ENCODE data around the gene MUC21. TPM values are rescaled to one million over a fixed set of nuclear protein-coding genes. Genes with fewer than 3 reads are reported as not detected.
A peak's percentile ranks its signal among the peaks of the same experiment; 100 is the strongest.

MUC21 gene
- total RNA-seq, 1 experiment from 2014 or later, result 0.13 TPM

DNA sequence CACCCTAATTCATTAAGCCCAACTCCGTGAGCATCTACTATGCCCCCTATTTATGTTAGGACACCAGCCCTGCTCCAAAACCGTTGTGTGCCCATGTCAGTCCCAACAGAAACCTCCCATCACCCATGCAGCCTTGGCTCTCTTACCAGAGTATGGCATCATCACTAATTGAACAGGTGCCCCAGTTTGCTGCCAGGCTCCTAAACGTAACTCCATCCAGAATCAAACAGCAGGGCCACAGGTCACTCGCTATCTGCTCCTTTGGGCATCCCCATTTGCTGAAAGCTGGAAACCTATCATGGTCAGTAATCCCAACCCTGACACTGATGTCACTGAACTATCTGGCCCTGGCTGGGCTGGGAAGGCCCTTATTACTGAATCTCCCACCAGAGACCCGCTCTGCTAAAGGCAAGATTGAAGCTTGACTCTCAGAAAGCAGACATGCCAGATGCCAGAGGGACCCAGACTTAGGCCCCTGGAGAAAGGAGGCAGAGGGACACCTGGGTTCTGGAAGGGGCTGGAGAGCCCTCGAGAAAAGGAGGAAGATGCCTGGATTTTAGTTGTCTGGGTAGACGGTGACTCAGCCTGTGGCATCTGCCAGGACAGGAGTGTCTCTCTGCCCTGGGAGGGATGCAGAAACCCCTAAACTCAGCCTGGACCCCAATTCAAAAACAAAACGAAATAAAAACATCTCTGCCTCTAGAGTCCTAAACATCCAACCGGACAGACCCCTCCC, 28.7 kb upstream of the MUC21 start:
- Histone ChIP-seq H2AFZ (peak overlapping the region; percentile 72; the same call in 1 of the 2 replicates), H3K4me2 (peak overlapping the region; percentile 56)
- CTCF ChIA-PET, result interaction anchor here (0.6 to 1.9 kb wide), 3 partner anchors 12 to 336 kb away, joined by 4 to 16 read pairs (median 4); no protein-coding TSS in a partner anchor

DNA sequence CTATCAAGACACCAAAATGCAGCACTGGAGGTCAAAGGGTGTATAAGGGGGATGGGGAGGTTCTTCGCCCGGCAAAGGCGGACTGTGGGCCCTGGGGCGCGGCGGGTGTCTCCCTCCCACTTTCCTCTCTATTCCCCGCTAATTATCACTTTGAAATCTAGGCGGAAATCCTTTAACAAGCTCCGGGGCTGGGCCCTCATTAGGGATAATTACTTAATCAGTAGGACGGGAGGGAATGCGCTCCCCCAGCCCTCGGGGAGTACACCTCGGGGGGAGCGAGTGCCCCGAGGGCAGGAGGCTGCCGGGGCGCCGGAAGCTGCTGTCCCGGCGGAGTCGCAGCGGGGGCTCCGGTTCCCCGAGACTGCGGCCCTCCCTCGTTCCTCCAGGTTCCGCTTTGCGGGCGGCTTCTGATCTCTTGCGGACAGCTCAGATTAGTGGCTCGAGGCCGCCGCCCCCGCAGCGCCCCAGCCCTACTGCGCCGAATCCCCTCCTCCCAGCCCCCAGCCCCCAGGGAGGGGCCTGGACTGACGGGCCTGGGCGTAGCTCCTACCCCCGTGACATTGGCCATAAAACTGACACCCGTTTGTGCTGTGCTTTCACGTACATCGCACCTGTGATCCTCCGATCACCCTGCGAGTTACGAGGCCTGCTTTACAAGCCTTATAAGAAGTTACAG, 28.0 kb upstream of the MUC21 start:
- intact Hi-C loops (cut with micrococcal nuclease; ENCODE audit: unreplicated experiment), result no loop called here
- CTCF ChIA-PET, result interaction anchor here (0.6 to 1.9 kb wide), 3 partner anchors 13 to 336 kb away, joined by 4 to 16 read pairs (median 4); no protein-coding TSS in a partner anchor
- POLR2A ChIA-PET (ENCODE audit: unreplicated experiment), result interaction anchor here (0.6 to 0.7 kb wide), 3 partner anchors 73 to 192 kb away, joined by 3 to 6 read pairs (median 4); no protein-coding TSS in a partner anchor
- no TSS peak for BruUV-seq (replicated peaks)
- no peaks in the 10 kb centered on the region for H3K36me3 ChIP-seq (ENCODE audit: low read depth)
- peaks cover 11% of the 10 kb centered on the region; the same call in 1 of the 2 replicates for H3F3A ChIP-seq (ENCODE audit: insufficient read depth, low read depth)
- peak in 1 of 2 experiments; percentile 76 for DNase-seq
- no peaks in the 10 kb centered on the region for H3K79me2 ChIP-seq (ENCODE audit: low read depth)
- no peak overlapping the region for H3K27ac ChIP-seq
- H3K9me2 ChIP-seq (ENCODE audit: insufficient read depth), result no peaks in the 10 kb centered on the region
- H3K4me2 ChIP-seq, result peak overlapping the region; percentile 56
- H3K4me3 ChIP-seq, result peak overlapping the region; percentile 52
- no peaks in the 10 kb centered on the region for H4K20me1 ChIP-seq (ENCODE audit: insufficient read depth)
- peaks cover 9% of the 10 kb centered on the region for H3K4me1 ChIP-seq (replicated peaks; ENCODE audit: insufficient read depth)
- H2AFZ ChIP-seq, result peak overlapping the region; percentile 72
- TF ChIP-seq, protein P1, sequence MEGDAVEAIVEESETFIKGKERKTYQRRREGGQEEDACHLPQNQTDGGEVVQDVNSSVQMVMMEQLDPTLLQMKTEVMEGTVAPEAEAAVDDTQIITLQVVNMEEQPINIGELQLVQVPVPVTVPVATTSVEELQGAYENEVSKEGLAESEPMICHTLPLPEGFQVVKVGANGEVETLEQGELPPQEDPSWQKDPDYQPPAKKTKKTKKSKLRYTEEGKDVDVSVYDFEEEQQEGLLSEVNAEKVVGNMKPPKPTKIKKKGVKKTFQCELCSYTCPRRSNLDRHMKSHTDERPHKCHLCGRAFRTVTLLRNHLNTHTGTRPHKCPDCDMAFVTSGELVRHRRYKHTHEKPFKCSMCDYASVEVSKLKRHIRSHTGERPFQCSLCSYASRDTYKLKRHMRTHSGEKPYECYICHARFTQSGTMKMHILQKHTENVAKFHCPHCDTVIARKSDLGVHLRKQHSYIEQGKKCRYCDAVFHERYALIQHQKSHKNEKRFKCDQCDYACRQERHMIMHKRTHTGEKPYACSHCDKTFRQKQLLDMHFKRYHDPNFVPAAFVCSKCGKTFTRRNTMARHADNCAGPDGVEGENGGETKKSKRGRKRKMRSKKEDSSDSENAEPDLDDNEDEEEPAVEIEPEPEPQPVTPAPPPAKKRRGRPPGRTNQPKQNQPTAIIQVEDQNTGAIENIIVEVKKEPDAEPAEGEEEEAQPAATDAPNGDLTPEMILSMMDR (conservative IDR thresholded peaks at IDR 0.05), result no peak
- no peak for TF ChIP-seq EZH2 (IDR thresholded peaks at IDR 0.05; ENCODE audit: low read depth)
- no peaks in the 10 kb centered on the region for H3K9me3 ChIP-seq (ENCODE audit: insufficient read depth, low read depth)
- peaks cover 6% of the 10 kb centered on the region; the same call in 1 of the 2 replicates for H3K27me3 ChIP-seq (ENCODE audit: insufficient read depth, low read depth)

More for the DNA sequence above, 28.7 kb upstream of the MUC21 start:
- Histone ChIP-seq H3K27ac (no peak overlapping the region), H3K4me3 (peak overlapping the region; percentile 52; the same call in 1 of the 2 replicates), H3F3A (ENCODE audit: insufficient read depth, low read depth) (peaks cover 7% of the 10 kb centered on the region; the same call in 1 of the 2 replicates), H4K20me1 (ENCODE audit: insufficient read depth) (no peaks in the 10 kb centered on the region), H3K4me1 (replicated peaks; ENCODE audit: insufficient read depth) (peaks cover 9% of the 10 kb centered on the region), H3K9me3 (ENCODE audit: insufficient read depth, low read depth) (no peaks in the 10 kb centered on the region), H3K9me2 (ENCODE audit: insufficient read depth) (no peaks in the 10 kb centered on the region), H3K36me3 (ENCODE audit: low read depth) (no peaks in the 10 kb centered on the region), H3K27me3 (ENCODE audit: insufficient read depth, low read depth) (peaks cover 6% of the 10 kb centered on the region; the same call in 1 of the 2 replicates), H3K79me2 (ENCODE audit: low read depth) (no peaks in the 10 kb centered on the region)
- POLR2A ChIA-PET (ENCODE audit: unreplicated experiment), result interaction anchor here (0.6 kb wide), 1 partner anchor 72 kb away, joined by 6 read pairs; no protein-coding TSS in a partner anchor
- TSS peak; percentile 81 for BruUV-seq (replicated peaks)
- no peak for DNase-seq
- no peak for TF ChIP-seq EZH2 (IDR thresholded peaks at IDR 0.05; ENCODE audit: low read depth)
- TF ChIP-seq, protein P1 (conservative IDR thresholded peaks at IDR 0.05), result no peak
- intact Hi-C loops (cut with micrococcal nuclease; ENCODE audit: unreplicated experiment), result no loop called here

DNA sequence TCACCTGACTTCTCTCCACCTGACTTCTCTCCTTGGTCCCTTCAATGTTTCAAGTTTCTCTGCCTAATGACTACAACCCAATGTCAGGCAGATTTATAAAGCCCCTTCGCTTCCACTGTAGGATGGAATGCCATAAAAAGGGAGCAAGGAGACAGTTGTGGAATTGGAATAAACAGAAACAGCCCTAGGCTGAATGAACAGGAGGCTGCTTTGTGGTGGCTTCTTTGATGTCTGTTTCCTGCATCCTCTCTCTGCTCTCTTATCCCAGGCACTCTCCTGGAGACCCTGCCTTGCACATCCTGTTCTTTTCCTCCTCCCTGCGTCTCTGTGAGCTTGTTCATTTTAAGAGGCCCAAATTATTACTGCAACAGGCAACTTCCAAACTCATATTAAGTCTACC, 25.8 kb upstream of the MUC21 start:
- no peak overlapping the region for H2AFZ ChIP-seq
- POLR2A ChIA-PET (ENCODE audit: unreplicated experiment), result no interaction called here

More for the DNA sequence above, 25.8 kb upstream of the MUC21 start:
- DNase-seq, result no peak
- no peaks in the 10 kb centered on the region for H3K36me3 ChIP-seq (ENCODE audit: low read depth)
- H3K79me2 ChIP-seq (ENCODE audit: low read depth), result no peaks in the 10 kb centered on the region
- H4K20me1 ChIP-seq (ENCODE audit: insufficient read depth), result no peaks in the 10 kb centered on the region
- CTCF ChIA-PET, result no interaction called here
- TF ChIP-seq, protein P1 (conservative IDR thresholded peaks at IDR 0.05), result no peak
- no peak for TF ChIP-seq EZH2 (IDR thresholded peaks at IDR 0.05; ENCODE audit: low read depth)
- intact Hi-C loops (cut with micrococcal nuclease; ENCODE audit: unreplicated experiment), result no loop called here
- H3K9me2 ChIP-seq (ENCODE audit: insufficient read depth), result no peaks in the 10 kb centered on the region
- no TSS peak for BruUV-seq (replicated peaks)
- H3K9me3 ChIP-seq (ENCODE audit: insufficient read depth, low read depth), result no peaks in the 10 kb centered on the region
- no peak overlapping the region for H3K27ac ChIP-seq
- peaks cover 23% of the 10 kb centered on the region for H3K4me1 ChIP-seq (replicated peaks; ENCODE audit: insufficient read depth)
- H3K27me3 ChIP-seq (ENCODE audit: insufficient read depth, low read depth), result no peaks in the 10 kb centered on the region; the same call in 1 of the 2 replicates
- H3K4me2 ChIP-seq, result no peak overlapping the region
- H3F3A ChIP-seq (ENCODE audit: insufficient read depth, low read depth), result peaks cover 23% of the 10 kb centered on the region; the same call in 1 of the 2 replicates
- H3K4me3 ChIP-seq, result no peak overlapping the region
